Activated T-cell treated with anti-CD3 and anti-CD28 coated beads, Interleukin-2, amount 50 U/mL, for 72 hours (primary cell): Measurements from ENCODE around the gene SP3. TPM values are rescaled to one million over a fixed set of nuclear protein-coding genes. Genes with fewer than 3 reads are reported as not detected.
A peak's percentile ranks its signal among the peaks of the same experiment; 100 is the strongest.

Source experiments
- ATAC-seq, 2 donors: fragments of 150-1000 bp; cut with Tn5 transposase; replicated peaks in 1 of 2; 2 replicates each; pipeline ENCODE4 v1.10.0; 2021; ENCODE audit warnings: moderate library complexity in 2 of 2, mild to moderate bottlenecking in 1 of 2
- DNase-seq, 2 donors: peaks; one replicate each; pipeline ENCODE4 v3.0.0; 2021 to 2022; ENCODE audit warnings: mixed read lengths in 1 of 2
- H3K27ac Mint-ChIP-seq: one replicate; pipeline ENCODE4 v1.8.0; 2022; ENCODE audit warnings: mild to moderate bottlenecking, moderate library complexity, mixed read lengths
- H3K27me3 Mint-ChIP-seq: one replicate; pipeline ENCODE4 v1.8.0; 2022; ENCODE audit warnings: low read depth, mixed read lengths
- H3K36me3 Mint-ChIP-seq, 2 donors: one replicate each; pipeline ENCODE4 v1.8.0; 2022; ENCODE audit warnings: mixed read lengths in 2 of 2, mild to moderate bottlenecking in 1 of 2; ENCODE audit not compliant: insufficient read depth in 2 of 2
- H3K4me1 Mint-ChIP-seq: one replicate; pipeline ENCODE4 v1.8.0; 2022; ENCODE audit warnings: low read depth, mixed read lengths
- H3K4me3 Mint-ChIP-seq, 2 donors: one replicate each; pipeline ENCODE4 v1.8.0; 2022; ENCODE audit warnings: mild to moderate bottlenecking in 2 of 2, mixed read lengths in 2 of 2, moderate library complexity in 2 of 2
- H3K9me3 Mint-ChIP-seq, 2 donors: one replicate each; pipeline ENCODE4 v1.8.0; 2022; ENCODE audit warnings: mixed read lengths in 2 of 2
- total RNA-seq, 2 donors: library from RNA; stranded (reverse); gene quantifications; one replicate each; pipeline ENCODE4 v1.2.3, GENCODE V29; 2022

SP3 gene
- total RNA-seq, 2 donors from 2014 or later = 106 to 128 TPM

- peak overlapping the region in 1 of 2 donors; percentile 10 for H3K4me3 Mint-ChIP-seq
- peaks cover 0 to 1% of the 10 kb centered on the region in 2 donors for H3K36me3 Mint-ChIP-seq
- H3K4me1 Mint-ChIP-seq = peaks cover 36% of the 10 kb centered on the region
- H3K27me3 Mint-ChIP-seq = peaks cover 7% of the 10 kb centered on the region
- H3K27ac Mint-ChIP-seq = peak overlapping the region; percentile 21
- no peaks in the 10 kb centered on the region for H3K9me3 Mint-ChIP-seq
- peak; percentile 27 to 56 for DNase-seq
- peak; percentile 100 for ATAC-seq
These were observed 13.3 kb upstream of the SP3 start for GRCh38 chr2:173978447-173978846.

GRCh38 chr2:173972636-173973035 is 7.5 kb upstream of the SP3 start:
- Mint-ChIP-seq H3K4me3 (no peak overlapping the region), H3K36me3 (no peaks in the 10 kb centered on the region), H3K27me3 (peaks cover 7% of the 10 kb centered on the region), H3K9me3 (no peaks in the 10 kb centered on the region), H3K27ac (no peak overlapping the region), H3K4me1 (peaks cover 30% of the 10 kb centered on the region)
- ATAC-seq (no peak), DNase-seq (no peak)

- no peak overlapping the region for H3K4me3 Mint-ChIP-seq
- peaks cover 7% of the 10 kb centered on the region for H3K27me3 Mint-ChIP-seq
- H3K9me3 Mint-ChIP-seq = no peaks in the 10 kb centered on the region
- no peaks in the 10 kb centered on the region for H3K36me3 Mint-ChIP-seq
- ATAC-seq (no peak), DNase-seq (no peak)
- no peak overlapping the region for H3K27ac Mint-ChIP-seq
- peaks cover 27% of the 10 kb centered on the region for H3K4me1 Mint-ChIP-seq
These were observed 7.0 kb upstream of the SP3 start for GRCh38 chr2:173972165-173972564.

DNA sequence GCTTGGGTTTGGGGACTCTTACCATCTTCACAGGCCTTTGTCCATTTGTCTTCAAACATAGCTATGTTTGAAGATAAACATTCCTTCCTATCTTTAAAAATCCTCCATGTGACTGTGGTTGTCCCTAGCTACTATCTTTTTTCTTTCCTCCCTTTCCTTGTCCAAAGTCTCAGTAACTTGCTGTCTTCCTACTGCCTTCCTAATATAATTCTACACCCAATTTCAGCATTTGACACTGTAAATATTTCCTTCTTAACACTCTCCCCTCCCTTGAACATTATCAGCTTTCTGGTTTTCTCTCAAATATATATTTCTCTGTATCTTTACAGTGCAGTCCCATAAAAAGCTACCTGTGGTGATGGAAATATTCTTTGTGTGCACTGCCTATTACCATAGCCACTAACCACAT is 5.3 kb upstream of the SP3 start:
- ATAC-seq (no peak), DNase-seq (no peak)
- H3K9me3 Mint-ChIP-seq = no peaks in the 10 kb centered on the region
- H3K27me3 Mint-ChIP-seq = peaks cover 7% of the 10 kb centered on the region
- no peak overlapping the region for H3K4me3 Mint-ChIP-seq
- H3K4me1 Mint-ChIP-seq = peaks cover 39% of the 10 kb centered on the region
- no peak overlapping the region for H3K27ac Mint-ChIP-seq
- peaks cover 0 to 5% of the 10 kb centered on the region in 2 donors for H3K36me3 Mint-ChIP-seq

- H3K27me3 Mint-ChIP-seq = peaks cover 4% of the 10 kb centered on the region
- H3K27ac Mint-ChIP-seq = no peak overlapping the region
- ATAC-seq = no peak
- peaks cover 39% of the 10 kb centered on the region for H3K4me1 Mint-ChIP-seq
- peaks cover 0 to 5% of the 10 kb centered on the region in 2 donors for H3K36me3 Mint-ChIP-seq
- H3K9me3 Mint-ChIP-seq = no peaks in the 10 kb centered on the region
- H3K4me3 Mint-ChIP-seq = no peak overlapping the region
- DNase-seq = no peak
These were observed 4.7 kb upstream of the SP3 start for GRCh38 chr2:173969886-173970285.

DNA sequence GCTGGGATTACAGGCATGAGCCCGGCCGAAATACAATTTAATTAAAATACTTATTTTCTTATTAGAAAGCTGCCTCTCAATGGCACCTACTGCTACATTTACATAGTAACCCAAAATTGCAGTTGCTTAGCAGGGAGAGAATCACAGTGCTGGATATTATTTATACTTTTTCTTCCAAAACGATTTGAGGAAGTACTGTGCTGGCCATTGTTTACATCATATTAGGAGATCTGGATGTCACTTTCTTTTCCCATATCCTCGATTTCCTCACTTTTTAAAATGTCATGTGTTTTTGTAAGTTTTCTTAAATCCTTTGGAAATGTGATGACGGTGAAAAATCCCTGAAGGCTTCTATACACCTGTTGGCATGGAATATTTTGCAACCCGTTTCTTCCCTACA is 3.4 kb upstream of the SP3 start:
- H3K27me3 Mint-ChIP-seq = no peaks in the 10 kb centered on the region
- ATAC-seq (no peak), DNase-seq (no peak)
- peaks cover 39% of the 10 kb centered on the region for H3K4me1 Mint-ChIP-seq
- peaks cover 0 to 5% of the 10 kb centered on the region in 2 donors for H3K36me3 Mint-ChIP-seq
- no peaks in the 10 kb centered on the region for H3K9me3 Mint-ChIP-seq
- H3K4me3 Mint-ChIP-seq = no peak overlapping the region
- H3K27ac Mint-ChIP-seq = no peak overlapping the region

GRCh38 chr2:173966274-173967098 is 1.3 kb upstream of the SP3 start:
- ATAC-seq (no peak), DNase-seq (no peak)
- Mint-ChIP-seq H3K36me3 (peaks cover 6 to 19% of the 10 kb centered on the region in 2 donors), H3K4me3 (peak overlapping the region; percentile 80 to 98), H3K27ac (peak overlapping the region; percentile 73), H3K9me3 (no peaks in the 10 kb centered on the region), H3K27me3 (no peaks in the 10 kb centered on the region), H3K4me1 (peaks cover 40% of the 10 kb centered on the region)

- Mint-ChIP-seq H3K27me3 (no peaks in the 10 kb centered on the region), H3K36me3 (peaks cover 9 to 25% of the 10 kb centered on the region in 2 donors), H3K4me1 (peaks cover 43% of the 10 kb centered on the region), H3K9me3 (no peaks in the 10 kb centered on the region), H3K27ac (peak overlapping the region; percentile 94), H3K4me3 (peak overlapping the region; percentile 80 to 98)
- DNase-seq (peak; percentile 85 to 91), ATAC-seq (peak; percentile 41 to 51)
These were observed 405 bp downstream of the SP3 start for GRCh38 chr2:173964565-173965371.

- Mint-ChIP-seq H3K4me1 (peaks cover 51% of the 10 kb centered on the region), H3K27ac (no peak overlapping the region), H3K36me3 (peaks cover 9 to 30% of the 10 kb centered on the region in 2 donors), H3K9me3 (no peaks in the 10 kb centered on the region), H3K27me3 (no peaks in the 10 kb centered on the region), H3K4me3 (peak overlapping the region; percentile 98 to 99)
- ATAC-seq = peak; percentile 69 to 73
- DNase-seq = peak; percentile 93
These were observed 1.2 kb downstream of the SP3 start for GRCh38 chr2:173963817-173964564.

DNA sequence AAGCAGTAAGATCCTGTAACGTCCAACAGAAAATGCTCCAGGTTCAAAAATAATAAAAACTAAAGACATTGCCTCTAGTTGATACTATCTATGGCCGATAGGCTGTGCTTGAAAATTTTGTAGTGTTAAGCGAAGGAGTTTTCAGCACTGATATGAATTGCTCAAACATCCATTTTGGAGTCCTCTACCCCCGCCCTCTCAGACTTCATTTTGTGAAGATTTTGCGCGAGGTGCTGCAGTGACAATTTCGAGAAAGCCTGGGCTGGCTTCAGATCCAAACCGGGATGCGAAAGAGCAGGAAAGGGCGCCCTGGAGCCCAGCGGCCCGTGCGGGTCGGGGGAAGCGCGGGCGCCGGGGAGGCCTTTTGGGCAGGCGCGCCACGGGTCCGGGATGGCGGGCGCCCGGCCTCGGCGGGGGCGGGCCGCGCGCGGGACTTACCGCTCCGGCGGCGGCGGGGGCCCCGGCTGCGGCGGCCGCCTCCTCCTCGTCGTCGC is 1.8 kb downstream of the SP3 start:
- Mint-ChIP-seq H3K9me3 (no peaks in the 10 kb centered on the region), H3K27ac (peak overlapping the region; percentile 97), H3K4me1 (peaks cover 57% of the 10 kb centered on the region), H3K4me3 (peak overlapping the region; percentile 89 to 99), H3K36me3 (peaks cover 9 to 30% of the 10 kb centered on the region in 2 donors), H3K27me3 (no peaks in the 10 kb centered on the region)
- peak; percentile 30 to 33 for ATAC-seq
- peak in 1 of 2 donors; percentile 62 for DNase-seq

- H3K4me1 Mint-ChIP-seq = peaks cover 62% of the 10 kb centered on the region
- ATAC-seq (no peak), DNase-seq (no peak)
- H3K9me3 Mint-ChIP-seq = no peaks in the 10 kb centered on the region
- H3K27me3 Mint-ChIP-seq = no peaks in the 10 kb centered on the region
- peak overlapping the region; percentile 97 for H3K27ac Mint-ChIP-seq
- H3K4me3 Mint-ChIP-seq = peak overlapping the region; percentile 89 to 99
- peaks cover 9 to 33% of the 10 kb centered on the region in 2 donors for H3K36me3 Mint-ChIP-seq
These were observed 2.5 kb downstream of the SP3 start for GRCh38 chr2:173962583-173963110.

- Mint-ChIP-seq H3K27me3 (no peaks in the 10 kb centered on the region), H3K36me3 (peaks cover 9 to 33% of the 10 kb centered on the region in 2 donors), H3K4me1 (peaks cover 68% of the 10 kb centered on the region), H3K9me3 (no peaks in the 10 kb centered on the region), H3K27ac (peak overlapping the region; percentile 97), H3K4me3 (peak overlapping the region; percentile 89 to 99)
- no peak for ATAC-seq
- no peak for DNase-seq
These were observed 3.1 kb downstream of the SP3 start for GRCh38 chr2:173962031-173962430.
